Skin of body (tissue), 2 donors: ENCODE measurements around the gene IL16. TPM values are rescaled to one million over a fixed set of nuclear protein-coding genes. Genes with fewer than 3 reads are reported as not detected.
"Not testable (repeated sequence)": the region's sequence is repeated elsewhere in the genome, so short reads cannot be mapped to it uniquely, and the experiment has no call there.

Experiments used
- DNase-seq: peaks from one replicate; lab custom pipeline; 2025; lab: John Stamatoyannopoulos, UW
- total RNA-seq: library from RNA; depleted of rRNA; stranded (reverse); fragments of >200 nt; gene quantifications from one replicate; pipeline ENCODE4 v1.2.3, GENCODE V29; 2014

Gene IL16
- total RNA-seq, 1 donor from 2014 or later = 8.9 TPM

DNA sequence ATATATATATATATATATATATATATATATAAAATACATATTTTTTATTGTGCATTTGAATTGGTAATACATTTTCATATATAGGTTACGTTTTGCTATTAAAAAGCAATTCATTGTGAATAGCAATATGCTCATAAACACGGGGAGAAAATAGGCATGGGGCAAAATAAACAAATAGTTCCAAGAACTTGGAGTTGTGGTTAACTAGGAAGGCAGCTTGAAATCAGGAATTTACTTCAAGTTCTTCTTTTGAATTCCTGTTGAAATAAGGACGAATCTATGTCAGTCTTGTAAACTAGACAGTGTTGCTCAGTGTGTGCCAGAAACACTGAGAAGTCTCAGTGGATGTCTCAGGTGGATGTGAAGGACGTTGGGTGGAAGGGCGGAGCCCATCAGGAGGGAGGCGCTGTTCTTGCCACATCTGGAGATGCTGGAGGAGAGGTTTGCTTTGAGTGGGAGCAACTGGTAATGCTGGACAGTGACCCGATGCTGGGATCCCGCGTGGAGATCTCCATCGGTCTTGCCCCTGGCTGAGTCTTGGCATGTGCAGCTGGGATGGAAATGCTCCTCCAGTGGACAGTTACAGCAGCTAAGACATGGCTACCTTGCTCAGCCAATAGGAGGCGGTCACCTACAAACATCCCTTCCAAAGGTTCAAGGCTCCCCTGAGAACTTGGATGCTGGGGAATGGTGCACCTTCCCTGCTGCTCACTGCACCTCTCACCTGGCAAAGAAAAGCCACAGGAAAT lies 2.5 kb downstream of the IL16 start:
- no peak for DNase-seq

DNA sequence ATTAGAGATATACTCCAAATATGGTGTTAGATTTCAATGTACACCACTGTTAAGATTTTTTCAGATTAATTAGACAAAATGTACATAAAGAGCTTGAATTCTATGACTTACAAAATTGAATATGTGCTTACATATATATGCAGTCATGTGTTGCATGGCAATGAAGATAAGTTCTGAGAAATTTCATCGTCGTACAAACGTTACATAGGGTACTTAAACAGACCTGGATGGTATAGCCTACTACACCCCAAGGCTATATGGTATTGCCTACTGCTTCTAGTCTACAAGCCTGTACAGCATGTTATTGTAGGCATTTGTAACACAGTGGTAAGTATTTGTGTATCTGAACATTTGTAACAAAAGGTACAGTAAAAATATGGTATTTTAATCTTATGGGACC lies 9.3 kb downstream of the IL16 start:
- no peak for DNase-seq

DNA sequence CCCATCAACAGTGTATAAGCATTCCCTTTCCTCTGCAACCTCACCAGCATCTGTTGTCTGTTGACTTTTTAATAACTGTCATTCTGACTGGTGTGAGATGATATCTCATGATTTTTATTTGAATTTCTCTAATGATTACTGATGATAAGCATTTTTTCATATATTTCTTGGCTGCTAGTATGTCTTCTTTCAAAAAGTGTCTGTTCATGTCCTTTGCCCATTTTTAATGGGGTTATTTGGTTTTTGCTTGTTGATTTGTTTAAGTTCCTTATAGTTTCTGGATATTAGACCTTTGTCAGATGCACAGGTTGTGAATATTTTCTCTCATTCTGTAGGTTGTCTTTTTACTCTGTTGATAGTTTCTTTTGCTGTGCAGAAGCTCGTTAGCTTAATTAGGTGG lies 11.3 kb downstream of the IL16 start:
- not testable (repeated sequence) for DNase-seq

DNA sequence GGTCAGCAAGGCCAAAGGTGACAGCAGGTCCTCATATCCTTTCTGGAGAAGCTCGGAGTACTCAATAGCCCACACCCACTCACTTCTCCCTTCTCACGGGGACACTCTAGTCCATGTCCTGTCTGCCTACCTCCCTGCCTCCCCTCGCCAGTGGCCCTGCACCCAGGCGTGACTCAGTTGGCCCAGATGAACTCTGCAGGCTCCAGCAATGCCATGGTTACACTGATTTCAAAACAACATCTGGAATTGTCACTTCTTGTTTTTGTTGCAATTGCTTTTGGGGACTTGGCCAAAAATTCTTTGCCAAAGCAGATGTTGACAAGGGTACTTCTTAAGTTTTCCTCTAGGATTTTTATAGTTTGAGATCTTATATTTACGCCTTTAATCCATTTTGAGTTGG lies 13.0 kb downstream of the IL16 start:
- DNase-seq = peak; percentile 25

DNA sequence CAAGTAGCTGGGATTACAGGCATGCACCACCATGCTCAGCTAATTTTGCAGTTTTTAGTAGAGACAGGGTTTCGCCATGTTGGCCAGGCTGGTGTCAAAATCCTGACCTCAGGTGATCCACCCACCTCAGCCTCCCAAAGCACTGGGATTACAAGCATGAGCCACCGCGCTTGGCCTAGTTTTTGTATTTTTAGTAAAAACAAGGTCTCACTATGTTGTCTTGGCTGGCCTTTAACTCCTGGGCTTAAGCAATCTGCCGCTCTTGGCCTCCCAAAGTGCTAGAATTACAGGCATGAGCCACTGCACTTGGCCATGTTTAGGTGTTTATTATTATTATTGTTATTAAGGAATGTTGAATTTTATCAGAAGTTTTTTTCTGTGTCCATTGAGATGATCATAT lies 14.7 kb downstream of the IL16 start:
- no peak for DNase-seq

DNA sequence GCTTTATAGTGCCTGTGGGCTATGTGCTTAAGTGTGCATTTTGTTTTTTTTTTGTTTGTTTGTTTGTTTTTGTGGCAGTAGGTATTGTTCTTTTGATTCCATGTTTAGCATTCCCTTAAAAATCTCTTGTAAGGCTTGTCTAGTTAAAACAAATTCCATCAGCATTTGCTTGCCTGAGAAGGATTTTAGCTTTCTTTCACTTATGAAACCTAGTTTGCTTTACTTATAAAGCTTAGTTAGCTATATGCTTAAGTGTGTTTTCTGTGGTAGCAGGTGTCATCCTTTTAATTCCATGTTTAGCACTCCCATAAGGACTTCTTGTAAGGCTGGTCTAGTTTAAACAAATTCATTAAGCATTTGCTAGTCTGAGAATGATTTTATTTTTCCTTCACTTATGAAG lies 17.3 kb downstream of the IL16 start:
- DNase-seq = no peak

DNA sequence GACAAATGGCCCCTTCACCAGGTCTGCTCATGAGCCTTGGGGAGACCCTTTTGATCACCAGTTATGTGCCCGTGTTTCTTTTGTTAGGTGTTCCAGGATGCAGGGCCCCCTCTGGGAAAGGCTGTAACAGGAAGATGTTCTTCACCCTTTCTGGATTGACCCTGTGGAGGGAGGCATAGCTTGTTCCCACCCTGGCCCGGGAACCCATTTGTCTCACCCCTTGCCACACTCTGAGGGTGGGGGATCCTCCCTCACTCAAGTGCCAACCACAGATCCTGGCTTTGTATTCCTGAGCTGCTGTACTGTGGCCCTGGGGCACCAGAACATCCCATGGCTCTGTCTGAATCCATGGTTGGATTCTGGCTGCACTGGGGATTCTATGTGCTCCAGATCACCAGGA lies 18.9 kb downstream of the IL16 start:
- no peak for DNase-seq

DNA sequence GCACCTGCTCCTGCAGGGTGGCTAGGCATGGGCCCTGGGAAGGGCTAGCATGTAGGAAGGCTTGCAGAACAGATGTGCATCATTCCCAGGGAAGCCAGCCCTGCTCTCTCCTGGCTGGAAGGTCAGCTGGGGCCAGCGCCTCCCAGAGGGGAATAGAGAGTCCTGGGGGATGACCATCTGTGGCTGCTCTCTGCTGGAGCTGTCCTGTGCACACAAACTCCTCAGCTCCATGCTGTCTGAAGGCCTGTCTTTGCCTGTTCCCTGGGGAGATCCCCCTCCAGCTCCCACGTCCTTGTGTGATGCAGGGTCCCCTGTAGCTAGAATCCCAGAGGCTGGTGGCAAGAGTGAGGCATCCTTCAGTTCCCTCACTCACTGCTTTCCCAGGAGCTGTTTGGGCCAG lies 19.3 kb downstream of the IL16 start:
- DNase-seq = no peak

DNA sequence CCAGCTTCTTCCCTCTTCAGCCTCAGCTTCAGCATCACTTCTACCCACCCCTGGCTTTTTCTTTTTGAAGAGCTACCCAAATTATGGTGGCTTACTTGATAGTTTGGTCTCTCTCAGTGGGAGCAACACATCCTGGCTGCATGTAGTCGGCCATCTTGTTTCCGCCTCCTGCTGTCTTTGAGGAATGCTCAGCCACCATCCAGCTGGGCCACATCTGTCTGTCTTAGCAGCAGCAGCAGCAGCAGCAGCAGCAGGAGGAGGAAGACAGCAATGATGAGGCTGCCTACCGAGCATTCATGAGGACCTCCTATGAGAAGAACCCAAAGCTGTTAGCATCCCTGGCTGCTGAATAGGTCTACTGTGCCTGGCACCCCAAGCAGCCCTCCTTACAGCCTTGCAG lies 19.7 kb downstream of the IL16 start:
- peak; percentile 86 for DNase-seq

DNA sequence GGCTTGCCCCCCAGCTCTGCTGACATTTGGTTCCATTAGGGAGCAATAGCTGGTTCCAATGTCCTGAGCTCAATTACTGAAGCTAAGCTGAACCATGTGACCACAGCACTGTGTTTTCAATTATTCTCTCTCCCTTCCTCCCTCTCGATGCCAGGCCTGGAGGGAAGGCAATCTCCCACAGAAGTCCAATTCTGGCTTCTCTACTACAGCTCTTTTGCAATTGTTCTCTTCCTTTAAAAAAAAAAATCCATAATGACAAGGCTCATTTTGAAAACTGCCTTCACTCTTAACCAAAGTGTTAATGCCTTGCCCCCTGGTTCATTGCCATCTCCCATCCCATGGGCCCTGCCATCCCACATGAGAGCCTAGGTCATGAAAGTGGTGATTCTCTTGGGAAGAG lies 24.8 kb downstream of the IL16 start:
- peak; percentile 41 for DNase-seq

DNA sequence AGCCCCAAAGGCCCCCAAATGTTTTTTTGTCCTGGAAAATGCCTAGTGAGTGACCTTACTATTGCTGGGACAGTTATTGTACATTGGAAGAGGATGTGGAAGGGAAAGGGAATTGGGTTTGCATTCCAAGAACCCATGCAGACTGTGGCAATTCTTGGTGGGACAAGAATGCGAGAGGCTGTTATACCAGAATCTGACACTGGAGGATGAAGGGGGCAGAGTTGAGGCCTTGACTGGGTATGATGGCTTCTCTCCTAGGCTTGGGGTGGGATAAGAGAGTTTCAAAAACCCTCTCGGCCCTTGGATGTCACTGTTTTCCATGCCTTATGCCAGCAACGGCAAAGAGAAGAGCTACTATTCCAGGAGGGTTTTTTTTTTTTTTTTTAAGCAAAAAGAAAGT lies 25.3 kb downstream of the IL16 start:
- DNase-seq = no peak

DNA sequence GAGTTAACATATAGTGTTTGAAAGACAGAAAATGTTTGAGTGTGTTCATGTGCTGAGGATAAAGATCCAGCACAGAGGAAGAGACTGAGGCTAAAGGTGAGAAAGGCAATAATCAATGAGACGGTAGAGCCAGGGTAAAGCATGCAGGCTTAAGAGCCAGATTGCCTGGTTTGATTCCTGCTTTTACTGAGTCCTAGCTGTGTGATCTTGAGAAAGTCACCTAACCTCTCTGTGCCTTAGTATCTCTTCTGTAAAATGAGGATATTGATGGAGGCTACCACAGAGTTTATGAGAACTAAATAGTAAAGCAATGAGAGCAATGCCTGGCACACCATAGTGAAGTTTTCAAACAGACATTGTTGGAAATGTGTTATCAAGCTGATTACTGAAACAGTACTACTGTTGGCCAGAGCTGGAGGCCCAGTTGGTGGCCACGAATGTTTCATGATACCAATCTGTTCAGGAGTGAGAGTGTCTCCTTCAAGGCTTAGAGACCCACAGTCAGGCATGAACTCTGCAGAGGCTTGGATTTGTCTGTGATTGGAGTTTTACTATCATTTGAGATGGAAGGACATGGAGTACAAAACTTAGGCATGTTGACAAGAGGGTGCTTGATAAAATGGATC lies 26.8 kb downstream of the IL16 start:
- no peak for DNase-seq

DNA sequence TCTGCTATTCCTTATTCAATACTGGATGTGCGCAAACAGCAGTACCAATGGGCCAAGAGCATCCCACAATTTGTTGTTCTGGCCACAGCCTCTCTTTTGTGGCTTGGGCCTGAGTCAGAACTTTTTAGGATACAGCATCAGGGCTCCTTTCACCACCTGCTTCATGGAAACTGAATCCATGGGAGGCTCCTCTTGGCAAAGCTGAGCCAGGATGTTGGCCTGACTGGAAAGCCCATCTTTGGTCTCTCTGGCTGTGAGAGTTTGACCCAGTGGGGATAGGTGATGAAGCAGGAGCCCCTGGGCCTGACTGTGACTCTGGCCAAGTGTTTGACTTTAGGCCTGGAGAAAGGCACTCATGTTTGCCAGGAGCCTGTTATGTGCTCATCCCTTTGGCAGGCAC lies 27.6 kb downstream of the IL16 start:
- no peak for DNase-seq

DNA sequence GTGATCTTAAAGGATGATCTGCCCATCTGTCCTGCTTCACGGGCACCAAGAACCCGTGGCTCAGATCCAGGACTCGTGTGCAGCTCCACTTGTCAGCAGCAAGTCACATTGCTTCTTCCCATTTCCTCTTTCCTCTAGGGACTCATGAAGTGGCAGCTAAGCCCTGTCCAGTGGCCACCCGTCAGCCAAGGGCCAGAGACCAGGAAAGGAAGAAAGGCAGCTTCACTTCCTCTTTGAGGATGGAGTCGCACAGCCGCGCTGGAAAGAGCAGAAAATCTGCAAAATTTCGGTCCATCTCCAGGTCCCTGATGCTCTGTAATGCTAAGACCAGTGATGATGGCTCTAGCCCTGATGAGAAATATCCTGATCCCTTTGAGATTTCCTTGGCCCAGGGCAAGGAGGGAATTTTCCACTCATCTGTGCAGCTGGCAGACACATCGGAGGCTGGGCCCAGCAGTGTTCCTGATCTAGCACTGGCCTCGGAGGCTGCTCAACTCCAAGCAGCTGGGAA lies 28.5 kb downstream of the IL16 start:
- no peak for DNase-seq

DNA sequence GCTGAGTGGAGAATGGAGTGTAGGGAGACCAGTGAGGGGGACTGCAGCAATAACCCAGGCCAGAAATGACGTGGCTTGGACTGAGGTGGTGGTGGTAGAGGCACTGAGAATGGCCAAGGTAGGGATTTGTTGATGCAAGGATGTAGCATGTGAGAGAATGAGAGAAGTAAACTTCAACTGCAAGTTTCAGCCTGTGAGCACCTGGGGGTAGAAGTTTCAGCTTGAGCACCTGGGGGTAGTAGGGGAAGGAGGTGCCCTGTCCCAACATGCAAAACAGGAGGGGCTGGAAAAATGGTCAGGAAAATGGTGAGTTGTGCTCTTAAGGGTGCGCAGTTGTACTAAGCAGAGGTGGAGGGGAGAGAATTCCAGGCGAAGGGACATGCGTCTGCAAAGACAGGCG lies 31.0 kb downstream of the IL16 start:
- DNase-seq = no peak

DNA sequence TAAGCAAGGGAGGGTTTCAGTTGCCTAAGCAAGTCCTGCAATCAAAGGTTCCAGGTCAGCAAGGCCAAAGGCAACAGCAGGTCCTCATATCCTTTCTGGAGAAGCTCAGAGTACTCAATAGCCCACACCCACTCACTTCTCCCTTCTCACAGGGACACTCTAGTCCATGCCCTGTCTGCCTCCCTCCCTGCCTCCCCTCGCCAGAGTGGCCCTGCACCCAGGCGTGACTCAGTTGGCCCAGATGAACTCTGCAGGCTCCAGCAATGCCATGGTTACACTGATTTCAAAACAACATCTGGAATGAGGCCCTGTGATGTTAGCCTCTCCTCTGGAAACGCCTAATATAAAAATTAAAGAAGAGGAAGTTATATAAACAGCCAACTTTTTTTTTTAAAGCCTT lies 32.9 kb downstream of the IL16 start:
- DNase-seq = no peak

DNA sequence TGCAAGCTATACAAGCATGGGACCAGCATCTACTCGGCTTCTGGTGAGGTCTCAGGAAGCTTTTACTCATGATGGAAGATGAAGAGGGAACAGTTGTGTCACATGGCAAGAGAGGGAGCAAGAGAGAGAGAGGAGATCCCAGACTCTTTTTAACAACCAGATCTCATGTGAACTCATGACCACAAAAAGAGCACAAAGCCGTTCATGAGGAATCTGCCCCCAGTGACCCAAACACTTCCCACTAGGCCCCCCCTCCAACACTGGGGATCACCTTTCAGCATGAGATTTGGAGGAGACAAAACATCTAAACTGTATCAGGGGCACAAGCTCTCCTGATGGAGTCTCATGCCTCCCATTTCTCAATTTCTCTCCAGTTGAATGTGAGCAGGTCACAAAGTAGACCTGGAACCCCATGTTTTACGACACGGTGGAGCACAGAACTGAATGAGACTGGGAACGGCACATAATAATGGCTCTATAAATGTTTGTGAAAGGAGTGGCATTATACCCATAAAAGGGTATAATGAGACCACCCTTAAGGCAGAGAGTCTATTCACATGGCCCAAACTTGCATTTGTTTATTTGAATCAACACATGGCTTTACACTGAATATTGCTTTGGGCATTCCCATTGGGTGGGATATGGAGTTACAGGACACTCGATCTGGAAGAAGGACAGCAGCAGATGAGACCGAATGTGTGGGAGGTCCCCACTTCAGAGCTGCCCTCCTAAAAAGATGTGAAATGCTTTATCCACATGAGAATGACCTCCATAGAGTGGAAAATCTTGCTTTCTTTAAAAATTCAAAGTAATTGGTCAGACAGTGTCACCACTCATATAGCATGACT lies 38.8 kb downstream of the IL16 start:
- DNase-seq = no peak

DNA sequence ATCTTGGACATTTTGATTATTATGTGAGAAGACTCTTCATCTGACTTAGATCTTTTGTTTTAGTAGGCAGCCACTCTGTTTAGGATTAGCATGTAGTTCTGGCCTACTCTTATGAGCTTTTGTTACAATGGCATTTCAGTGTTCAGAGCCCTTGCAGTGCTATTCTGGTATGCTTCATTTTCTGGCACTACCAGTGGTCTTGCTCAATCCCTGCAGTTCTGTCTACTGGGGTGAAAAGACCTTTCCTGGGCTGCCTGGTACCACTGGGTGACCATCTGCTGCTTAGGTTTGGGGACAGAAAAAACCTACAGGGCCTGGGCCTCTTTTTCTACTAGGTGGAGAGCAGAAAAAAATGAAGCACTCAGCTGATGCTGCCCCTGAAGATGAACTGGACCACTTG lies 42.5 kb downstream of the IL16 start:
- no peak for DNase-seq

DNA sequence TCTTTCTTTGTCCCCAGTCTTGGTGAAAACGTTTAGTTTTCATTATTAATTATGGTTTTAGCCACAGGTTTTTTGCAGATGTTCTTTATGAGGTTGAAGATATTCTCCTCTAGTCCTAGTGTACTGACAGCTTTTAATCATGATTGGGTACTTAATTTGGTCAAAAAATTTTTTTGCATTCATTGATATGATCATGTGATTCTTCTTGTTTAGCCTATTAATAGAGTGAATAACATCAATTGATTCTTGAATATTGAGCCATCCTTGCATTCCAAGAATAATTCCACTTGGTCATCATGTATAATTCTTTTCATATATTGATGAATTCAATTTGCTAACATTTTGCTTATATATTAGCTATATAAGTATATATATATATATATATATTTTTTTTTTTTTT lies 46.1 kb downstream of the IL16 start:
- no peak for DNase-seq

DNA sequence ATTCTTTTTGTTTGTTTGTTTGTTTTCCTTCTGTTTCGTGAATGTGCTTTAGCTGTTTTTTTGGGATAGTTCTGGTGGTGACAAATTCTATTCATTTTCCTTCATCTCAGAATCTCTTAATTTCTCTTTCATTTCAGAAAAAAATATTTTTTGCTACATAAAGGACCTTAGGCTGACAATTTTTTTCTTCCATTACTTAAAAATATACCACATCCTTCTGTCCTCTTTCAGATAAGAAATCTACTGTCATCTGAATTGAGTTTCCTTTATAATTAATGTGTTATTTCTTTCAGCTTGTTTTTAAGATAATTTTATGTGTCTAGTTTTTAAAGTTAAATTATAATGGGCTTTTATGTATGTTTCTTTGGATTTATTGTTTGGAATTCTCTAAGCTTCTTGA lies 47.6 kb downstream of the IL16 start:
- no peak for DNase-seq

DNA sequence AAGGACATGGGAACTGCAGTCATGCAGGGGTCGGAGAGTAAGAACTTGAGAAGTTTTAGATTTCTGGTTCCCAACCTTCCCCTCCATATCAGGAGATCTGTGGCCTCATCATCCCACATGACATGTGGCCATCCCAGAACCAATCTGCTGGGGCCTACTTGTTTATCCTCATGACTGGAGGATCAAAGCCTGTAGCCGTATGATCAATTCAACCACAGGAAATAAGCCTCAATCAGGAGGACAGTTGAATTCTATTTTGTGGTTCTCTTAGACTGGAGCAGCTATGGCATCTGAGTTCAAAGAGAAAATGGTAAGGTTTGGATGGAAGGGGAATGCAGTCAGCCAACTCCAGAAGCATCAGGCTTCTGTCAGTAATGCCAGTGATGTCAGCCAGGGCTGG lies 57.2 kb downstream of the IL16 start:
- DNase-seq = no peak

DNA sequence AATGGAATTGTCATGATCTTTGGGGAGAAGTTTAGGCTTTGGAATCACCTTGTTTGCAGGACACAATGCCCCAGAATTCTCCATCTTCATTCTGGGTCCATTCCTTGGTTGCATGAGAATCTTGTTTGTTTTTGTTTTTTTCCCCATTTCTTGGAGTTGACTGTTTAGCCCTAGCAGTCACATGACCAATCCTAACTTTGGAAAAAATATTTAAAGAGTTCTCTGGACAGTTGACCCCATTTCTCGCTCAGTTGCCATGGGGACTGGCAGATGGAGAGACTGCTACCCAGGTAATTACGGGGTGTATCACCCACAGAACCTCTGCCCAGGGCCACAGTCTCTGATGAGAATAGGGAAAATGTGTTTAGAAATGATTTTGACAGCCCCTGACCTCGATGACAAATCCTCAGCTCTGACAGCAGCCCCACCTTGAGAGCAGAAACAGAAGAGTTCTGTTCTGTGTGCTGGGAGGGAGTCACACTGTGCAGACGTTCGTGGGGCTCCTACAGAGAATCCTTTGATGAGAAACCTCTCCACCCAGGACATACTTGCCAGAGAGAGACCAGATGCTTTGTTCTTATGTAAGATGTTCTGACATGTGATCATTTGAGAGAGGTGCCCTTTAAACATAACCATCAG lies 57.7 kb downstream of the IL16 start:
- peak; percentile 11 for DNase-seq
